Fibroblast of lung (primary cell): ENCODE data around the gene TRAF4. TPM values are rescaled to one million over a fixed set of nuclear protein-coding genes. Genes with fewer than 3 reads are reported as not detected.
"Not testable (repeated sequence)": the region's sequence is repeated elsewhere in the genome, so short reads cannot be mapped to it uniquely, and the experiment has no call there.

Experiments used
- DNase-seq, 2 donors: peaks; one replicate each; pipeline versions ENCODE4 v3.0.0 to v3.0.0-alpha.2; 2010; ENCODE audit warnings: low read depth in 2 of 2
- H2AFZ ChIP-seq: 2 replicates; pipeline ENCODE4 v1.5.1; 2012; ENCODE audit warnings: low read length, control low read depth, inconsistent platforms
- H3K27ac ChIP-seq: 2 replicates; pipeline ENCODE4 v1.5.1; 2011; ENCODE audit warnings: low read length, control low read depth; ENCODE audit not compliant: insufficient read depth
- H3K27me3 ChIP-seq: 2 replicates; pipeline ENCODE4 v1.5.1; 2011; ENCODE audit warnings: mild to moderate bottlenecking, low read length; ENCODE audit not compliant: control insufficient read depth, insufficient read depth
- H3K36me3 ChIP-seq: 2 replicates; pipeline ENCODE4 v1.5.1; 2011; ENCODE audit warnings: low read length; ENCODE audit not compliant: control insufficient read depth, insufficient read depth
- H3K4me1 ChIP-seq: 2 replicates; pipeline ENCODE4 v1.5.1; 2011; ENCODE audit warnings: low read length; ENCODE audit not compliant: control insufficient read depth, insufficient read depth; ENCODE audit errors: extremely low read depth
- H3K4me2 ChIP-seq: 2 replicates; pipeline ENCODE4 v1.5.1; 2011; ENCODE audit warnings: low read length, control low read depth; ENCODE audit not compliant: insufficient read depth; ENCODE audit errors: extremely low read depth
- H3K4me3 ChIP-seq, 4 experiments: fragments of 200-600 bp in 1 of 4; sonication (generic) in 1 of 4; replicated peaks in 1 of 4; 2 replicates each; pipeline ENCODE4 v1.5.1; 2011 to 2016; ENCODE audit warnings: low read length in 4 of 4, low read depth in 3 of 4, mild to moderate bottlenecking in 3 of 4, control low read depth in 2 of 4, inconsistent platforms in 1 of 4, mixed read lengths in 1 of 4; ENCODE audit not compliant: insufficient read depth in 1 of 4; ENCODE audit errors: control extremely low read depth in 1 of 4
- H3K79me2 ChIP-seq: 2 replicates; pipeline ENCODE4 v1.5.1; 2012; ENCODE audit warnings: mild to moderate bottlenecking, low read length, inconsistent platforms; ENCODE audit not compliant: control insufficient read depth, insufficient read depth
- H3K9ac ChIP-seq: 2 replicates; pipeline ENCODE4 v1.5.1; 2011; ENCODE audit warnings: mild to moderate bottlenecking, low read length, control low read depth; ENCODE audit not compliant: insufficient read depth
- H3K9me3 ChIP-seq: 2 replicates; pipeline ENCODE4 v1.5.1; 2012; ENCODE audit warnings: low read depth, low read length; ENCODE audit not compliant: control insufficient read depth, insufficient read depth
- H4K20me1 ChIP-seq: 2 replicates; pipeline ENCODE4 v1.5.1; 2011; ENCODE audit warnings: low read length; ENCODE audit not compliant: control insufficient read depth, insufficient read depth; ENCODE audit errors: extremely low read depth
- EZH2 ChIP-seq: IDR thresholded peaks from 2 replicates; pipeline ENCODE4 v1.5.1; 2012; ENCODE audit warnings: low read length, control low read depth, mild to moderate bottlenecking; ENCODE audit errors: missing control alignments
- polyA plus RNA-seq, 2 donors: library from polyadenylated mRNA; depleted of rRNA in 1 of 2; stranded (reverse) in 1 of 2; unstranded in 1 of 2; fragments of >200 nt; gene quantifications; 2 replicates each; pipeline ENCODE4 v1.2.1, GENCODE V29; 2011 to 2012; ENCODE audit warnings: missing spikeins in 1 of 2
- total RNA-seq: library from RNA; depleted of rRNA; stranded (reverse); fragments of >200 nt; gene quantifications from 2 replicates; pipeline ENCODE4 v1.2.1, GENCODE V29; 2014
- TF ChIP-seq, protein P1 (sequence below), 2 donors: IDR thresholded peaks in 1 of 2; conservative IDR thresholded peaks in 1 of 2; 1 replicate in 1 of 2; 2 replicates in 1 of 2; pipeline ENCODE4 v1.5.1; 2011 to 2012; ENCODE audit warnings: low read length in 2 of 2, control low read depth in 1 of 2, inconsistent platforms in 1 of 2, low read depth in 1 of 2, mild to moderate bottlenecking in 1 of 2

The TRAF4 gene
- total and polyA plus RNA-seq, 2 donors (not counting 1 experiment from before 2014, with no cell fraction given), result 17.5 to 28.7 TPM

- Histone ChIP-seq H2AFZ (no peak overlapping the region), H4K20me1 (no peaks in the 10 kb centered on the region), H3K27ac (no peak overlapping the region), H3K4me1 (peaks cover 20% of the 10 kb centered on the region), H3K4me2 (peak overlapping the region; percentile 68), H3K27me3 (no peaks in the 10 kb centered on the region), H3K9ac (no peak overlapping the region), H3K9me3 (no peaks in the 10 kb centered on the region), H3K36me3 (peaks cover 11% of the 10 kb centered on the region), H3K4me3 (peak overlapping the region in 2 of 4 experiments; percentile 17 to 75), H3K79me2 (peaks cover 35% of the 10 kb centered on the region)
- TF ChIP-seq, protein P1, sequence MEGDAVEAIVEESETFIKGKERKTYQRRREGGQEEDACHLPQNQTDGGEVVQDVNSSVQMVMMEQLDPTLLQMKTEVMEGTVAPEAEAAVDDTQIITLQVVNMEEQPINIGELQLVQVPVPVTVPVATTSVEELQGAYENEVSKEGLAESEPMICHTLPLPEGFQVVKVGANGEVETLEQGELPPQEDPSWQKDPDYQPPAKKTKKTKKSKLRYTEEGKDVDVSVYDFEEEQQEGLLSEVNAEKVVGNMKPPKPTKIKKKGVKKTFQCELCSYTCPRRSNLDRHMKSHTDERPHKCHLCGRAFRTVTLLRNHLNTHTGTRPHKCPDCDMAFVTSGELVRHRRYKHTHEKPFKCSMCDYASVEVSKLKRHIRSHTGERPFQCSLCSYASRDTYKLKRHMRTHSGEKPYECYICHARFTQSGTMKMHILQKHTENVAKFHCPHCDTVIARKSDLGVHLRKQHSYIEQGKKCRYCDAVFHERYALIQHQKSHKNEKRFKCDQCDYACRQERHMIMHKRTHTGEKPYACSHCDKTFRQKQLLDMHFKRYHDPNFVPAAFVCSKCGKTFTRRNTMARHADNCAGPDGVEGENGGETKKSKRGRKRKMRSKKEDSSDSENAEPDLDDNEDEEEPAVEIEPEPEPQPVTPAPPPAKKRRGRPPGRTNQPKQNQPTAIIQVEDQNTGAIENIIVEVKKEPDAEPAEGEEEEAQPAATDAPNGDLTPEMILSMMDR (conservative IDR thresholded peaks at IDR 0.05 in 1 of 2, IDR thresholded peaks at IDR 0.05 in 1 of 2; ENCODE audit: low read depth in 1 of 2, low read length in 2 of 2), result no peak
- no peak for TF ChIP-seq EZH2
- no peak for DNase-seq
Measured at GRCh38 chr17:28722417-28723158, 21.2 kb upstream of the TRAF4 start.

DNA sequence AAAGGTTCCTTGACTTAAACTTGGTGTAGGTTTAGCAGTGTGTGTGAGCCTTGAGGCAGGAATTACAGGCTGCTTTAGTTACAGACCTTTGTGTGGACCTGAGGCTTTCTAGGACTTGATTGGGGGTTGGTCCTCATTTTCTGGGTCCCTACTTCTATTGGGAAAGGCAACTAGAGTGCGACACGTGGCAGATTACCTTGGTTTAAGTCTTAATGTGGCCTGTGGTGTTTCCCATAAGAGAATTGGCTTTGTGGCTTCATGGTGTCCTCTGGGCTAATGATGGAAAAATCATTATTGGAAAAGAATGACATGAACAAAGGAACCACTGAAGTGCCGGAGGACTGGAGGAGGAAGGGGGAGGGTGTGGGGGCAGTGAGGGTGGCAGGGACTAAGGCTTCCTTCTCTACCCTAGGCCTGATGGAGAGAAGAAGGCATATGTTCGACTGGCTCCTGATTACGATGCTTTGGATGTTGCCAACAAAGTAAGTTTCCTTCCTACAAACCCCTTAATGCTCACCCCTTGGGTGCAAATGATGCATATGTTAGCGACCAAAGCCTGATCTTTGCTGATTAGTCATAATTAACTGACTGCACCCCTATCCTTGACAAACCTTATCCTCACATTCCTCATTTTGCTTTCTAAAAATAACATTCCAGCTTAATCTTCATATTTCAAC is 20.5 kb upstream of the TRAF4 start:
- H4K20me1 ChIP-seq, result no peaks in the 10 kb centered on the region

DNA sequence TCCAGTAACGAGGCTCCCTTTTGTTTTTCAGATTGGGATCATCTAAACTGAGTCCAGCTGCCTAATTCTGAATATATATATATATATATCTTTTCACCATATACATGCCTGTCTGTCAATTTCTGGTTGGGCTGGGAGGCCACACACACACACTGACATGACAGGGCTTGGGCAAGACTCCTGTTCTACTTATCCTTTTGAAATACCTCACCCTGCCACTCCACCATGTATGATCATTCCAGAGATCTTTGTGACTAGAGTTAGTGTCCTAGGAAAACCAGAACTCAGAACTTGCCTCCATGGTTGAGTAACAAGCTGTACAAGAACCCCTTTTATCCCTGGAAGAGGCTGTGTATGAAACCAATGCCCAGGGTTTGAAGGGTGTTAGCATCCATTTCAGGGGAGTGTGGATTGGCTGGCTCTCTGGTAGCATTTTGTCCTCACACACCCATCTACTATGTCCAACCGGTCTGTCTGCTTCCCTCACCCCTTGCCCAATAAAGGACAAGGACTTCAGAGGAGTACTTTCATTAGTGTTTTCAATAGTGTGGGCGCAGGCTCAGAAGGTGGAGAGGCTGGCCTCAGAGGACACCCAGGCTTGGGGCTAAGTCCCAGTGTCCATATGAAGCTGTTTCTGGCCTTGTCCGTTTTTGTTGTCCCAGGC is 19.8 kb upstream of the TRAF4 start:
- peaks cover 35% of the 10 kb centered on the region for H3K79me2 ChIP-seq
- not testable (repeated sequence) for H3K4me3 ChIP-seq, H4K20me1 ChIP-seq, H3K27me3 ChIP-seq, H2AFZ ChIP-seq, H3K27ac ChIP-seq, DNase-seq, H3K9me3 ChIP-seq, H3K9ac ChIP-seq, H3K4me2 ChIP-seq
- peaks cover 17% of the 10 kb centered on the region for H3K4me1 ChIP-seq
- peaks cover 11% of the 10 kb centered on the region for H3K36me3 ChIP-seq

More for the DNA sequence above, 20.5 kb upstream of the TRAF4 start:
- H3K4me3 ChIP-seq, result peak overlapping the region in 1 of 4 experiments; percentile 4
- TF ChIP-seq, protein P1 (conservative IDR thresholded peaks at IDR 0.05 in 1 of 2, IDR thresholded peaks at IDR 0.05 in 1 of 2; ENCODE audit: low read depth in 1 of 2, low read length in 2 of 2), result no peak
- no peak for TF ChIP-seq EZH2
- H3K4me1 ChIP-seq, result peaks cover 21% of the 10 kb centered on the region
- no peak for DNase-seq
- H2AFZ ChIP-seq, result no peak overlapping the region
- H3K36me3 ChIP-seq, result peaks cover 11% of the 10 kb centered on the region
- H3K9me3 ChIP-seq, result no peaks in the 10 kb centered on the region
- no peaks in the 10 kb centered on the region for H3K27me3 ChIP-seq
- no peak overlapping the region for H3K4me2 ChIP-seq
- H3K9ac ChIP-seq, result no peak overlapping the region
- H3K79me2 ChIP-seq, result peaks cover 35% of the 10 kb centered on the region
- no peak overlapping the region for H3K27ac ChIP-seq
